HFF-Myc (cell line): ENCODE results near the gene ITIH3.

Experiments used
- DNase-seq: peaks from one replicate; pipeline ENCODE4 v3.0.0-alpha.2; 2011; ENCODE audit warnings: low read depth; ENCODE audit errors: extremely low read depth
- H3K4me3 ChIP-seq: replicated peaks from 2 replicates; pipeline ENCODE4 v1.5.1; 2011; ENCODE audit warnings: low read depth, mild to moderate bottlenecking, control low read depth, low read length
- TF ChIP-seq, protein P1 (sequence below): IDR thresholded peaks from 2 replicates; pipeline ENCODE4 v1.5.1; 2012; ENCODE audit warnings: mild to moderate bottlenecking, low read depth, low read length, control low read depth; ENCODE audit errors: missing control alignments

The ITIH3 gene

DNA sequence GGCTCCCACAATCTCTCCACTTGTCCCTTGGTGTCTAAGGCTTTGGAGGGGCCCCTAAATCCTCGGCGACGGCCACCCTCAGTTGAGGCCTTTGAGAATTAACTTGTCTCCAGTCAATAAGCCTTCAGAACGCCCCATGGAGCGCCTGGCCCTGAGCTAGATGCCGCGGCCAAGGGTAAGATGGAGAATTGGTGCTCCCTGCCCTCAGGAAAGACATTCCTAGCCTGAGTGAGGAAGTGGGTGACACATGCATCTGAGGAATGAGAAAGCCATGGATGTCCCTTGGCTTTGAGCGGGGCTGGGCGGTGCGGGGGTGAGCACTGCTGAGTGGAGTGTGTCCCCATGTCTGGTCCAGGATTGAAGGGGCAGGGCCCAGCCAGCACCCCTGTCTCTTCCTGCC is 22.6 kb downstream of the ITIH3 start:
- DNase-seq, result no peak
- TF ChIP-seq, protein P1, sequence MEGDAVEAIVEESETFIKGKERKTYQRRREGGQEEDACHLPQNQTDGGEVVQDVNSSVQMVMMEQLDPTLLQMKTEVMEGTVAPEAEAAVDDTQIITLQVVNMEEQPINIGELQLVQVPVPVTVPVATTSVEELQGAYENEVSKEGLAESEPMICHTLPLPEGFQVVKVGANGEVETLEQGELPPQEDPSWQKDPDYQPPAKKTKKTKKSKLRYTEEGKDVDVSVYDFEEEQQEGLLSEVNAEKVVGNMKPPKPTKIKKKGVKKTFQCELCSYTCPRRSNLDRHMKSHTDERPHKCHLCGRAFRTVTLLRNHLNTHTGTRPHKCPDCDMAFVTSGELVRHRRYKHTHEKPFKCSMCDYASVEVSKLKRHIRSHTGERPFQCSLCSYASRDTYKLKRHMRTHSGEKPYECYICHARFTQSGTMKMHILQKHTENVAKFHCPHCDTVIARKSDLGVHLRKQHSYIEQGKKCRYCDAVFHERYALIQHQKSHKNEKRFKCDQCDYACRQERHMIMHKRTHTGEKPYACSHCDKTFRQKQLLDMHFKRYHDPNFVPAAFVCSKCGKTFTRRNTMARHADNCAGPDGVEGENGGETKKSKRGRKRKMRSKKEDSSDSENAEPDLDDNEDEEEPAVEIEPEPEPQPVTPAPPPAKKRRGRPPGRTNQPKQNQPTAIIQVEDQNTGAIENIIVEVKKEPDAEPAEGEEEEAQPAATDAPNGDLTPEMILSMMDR, result no peak
- H3K4me3 ChIP-seq, result no peak overlapping the region

DNA sequence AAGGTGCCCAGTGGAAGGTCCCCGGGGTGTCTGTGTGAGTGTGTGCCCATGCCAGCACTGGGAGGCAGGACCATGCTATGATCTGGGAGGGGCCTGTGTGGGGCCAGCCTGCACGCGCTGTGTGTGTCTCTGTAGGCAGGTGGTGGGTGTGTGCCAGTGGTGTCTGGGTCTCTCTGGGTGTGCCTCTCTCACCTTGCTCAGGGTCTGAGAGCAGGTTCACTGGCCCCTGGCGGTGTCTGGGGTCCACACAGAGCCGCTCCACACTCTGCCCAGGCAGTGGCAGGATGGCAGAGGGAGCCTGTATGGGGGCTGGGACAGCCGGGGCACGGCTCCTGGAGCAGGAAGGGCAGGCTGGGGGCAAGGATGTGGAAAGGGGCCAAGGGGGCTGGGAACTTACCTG is 23.3 kb downstream of the ITIH3 start:
- no peak overlapping the region for H3K4me3 ChIP-seq
- no peak for DNase-seq
- TF ChIP-seq, protein P1, result no peak

DNA sequence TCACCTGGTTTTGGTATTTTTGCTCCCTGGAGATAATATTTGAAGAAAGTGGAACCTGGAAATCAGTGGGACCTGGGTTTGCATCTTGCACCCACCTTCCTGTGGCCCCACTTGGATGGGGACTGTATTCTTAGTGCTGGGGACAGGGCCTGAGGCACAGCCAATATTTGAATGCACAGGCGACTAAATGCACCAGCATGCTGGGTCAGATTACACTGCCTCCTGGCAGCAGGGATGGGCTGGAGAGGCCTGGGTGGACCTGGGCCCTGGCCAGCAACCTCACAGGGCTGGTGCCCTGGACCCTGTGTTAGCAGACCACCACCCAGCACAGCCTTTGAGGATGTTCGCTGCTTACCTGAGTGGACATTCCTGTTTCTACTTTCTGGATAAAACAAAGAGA is 25.3 kb downstream of the ITIH3 start:
- DNase-seq, result no peak
- no peak overlapping the region for H3K4me3 ChIP-seq
- TF ChIP-seq, protein P1, result no peak

DNA sequence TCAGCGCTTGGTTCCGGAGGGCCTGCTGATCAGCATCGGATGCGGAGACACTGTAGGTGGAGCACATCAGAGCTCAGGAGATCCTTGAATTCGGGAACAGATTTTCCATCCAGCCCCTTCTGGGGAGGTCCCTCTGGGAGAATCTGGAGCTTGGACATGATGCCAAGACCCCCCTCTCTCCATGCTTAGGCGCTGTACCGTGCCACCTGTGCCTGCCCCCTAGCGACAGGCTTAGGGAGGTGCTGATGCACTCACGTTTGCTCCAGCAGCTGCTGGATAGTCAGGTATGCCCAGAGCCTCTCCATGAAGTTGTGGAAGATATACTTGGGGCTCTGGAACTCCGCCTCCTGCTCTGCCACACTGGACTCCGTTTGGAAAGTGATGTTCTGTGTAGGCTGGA is 26.1 kb downstream of the ITIH3 start:
- no peak overlapping the region for H3K4me3 ChIP-seq
- TF ChIP-seq, protein P1, result peak; percentile 86
- DNase-seq, result no peak

DNA sequence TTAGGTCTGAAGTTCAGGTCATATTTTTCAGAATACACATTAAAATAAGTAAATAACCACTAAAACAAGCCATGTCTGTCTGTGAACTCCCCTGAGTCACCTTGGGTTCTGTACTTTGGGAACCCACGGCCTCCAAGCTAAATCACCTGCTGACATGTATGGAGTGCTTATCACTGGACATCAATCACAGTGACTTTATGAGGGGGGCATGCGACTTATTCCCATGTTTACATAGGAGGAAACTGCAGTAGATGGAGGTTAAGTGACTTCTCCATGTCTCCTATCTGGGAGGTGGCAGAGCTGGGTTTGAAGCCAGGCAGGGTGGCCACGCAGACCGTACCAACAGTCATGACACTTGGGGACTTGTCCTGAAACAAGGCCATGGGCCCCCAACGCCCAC is 27.8 kb downstream of the ITIH3 start:
- DNase-seq, result no peak
- no peak overlapping the region for H3K4me3 ChIP-seq
- TF ChIP-seq, protein P1, result no peak

DNA sequence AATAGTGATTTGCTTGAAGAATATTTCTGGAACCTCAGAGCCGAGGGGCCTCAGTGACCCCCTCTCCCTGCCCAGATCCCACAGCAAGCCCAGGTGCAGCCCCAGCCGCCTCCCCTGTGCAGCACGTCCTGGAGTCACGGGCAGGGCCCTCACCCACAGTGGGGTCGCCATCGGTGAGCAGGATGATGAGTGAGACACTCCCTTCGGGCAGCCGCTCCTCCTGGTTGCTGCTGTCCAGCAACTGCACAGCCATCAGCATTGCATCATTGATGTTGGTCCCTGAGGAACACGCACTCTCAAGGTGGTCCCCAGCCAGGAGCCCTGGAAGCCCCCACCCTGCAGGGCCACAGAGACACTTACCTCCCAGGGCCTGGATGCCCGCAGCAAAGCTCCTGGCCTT is 29.4 kb downstream of the ITIH3 start:
- H3K4me3 ChIP-seq, result no peak overlapping the region
- DNase-seq, result no peak
- TF ChIP-seq, protein P1, result no peak

DNA sequence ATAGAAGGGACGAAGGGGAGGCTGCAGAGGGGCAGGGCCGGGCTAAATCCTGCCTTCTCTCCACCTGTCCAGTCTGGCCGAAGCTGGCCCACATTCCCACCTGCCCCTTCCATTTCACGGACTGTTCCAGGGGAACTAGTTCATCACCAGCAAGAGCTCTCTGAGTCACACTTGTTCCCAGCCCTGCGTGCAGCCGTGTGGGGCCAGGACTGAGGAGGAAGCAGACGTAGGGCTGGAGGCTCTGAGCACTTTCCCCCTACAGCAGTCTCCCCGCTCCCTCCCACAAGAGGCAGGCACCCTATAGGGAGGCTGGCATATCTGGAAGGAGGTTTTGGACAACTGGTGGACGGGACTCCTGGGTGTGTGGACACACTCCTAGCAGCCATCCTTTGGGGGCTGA is 32.8 kb downstream of the ITIH3 start:
- DNase-seq, result no peak
- H3K4me3 ChIP-seq, result no peak overlapping the region
- TF ChIP-seq, protein P1, result no peak
